ENCODE results near the gene MMS22L. TPM values are rescaled to one million over a fixed set of nuclear protein-coding genes. Genes with fewer than 3 reads are reported as not detected.

MMS22L gene
- polyA plus RNA-seq, 1 donor from 2014 or later, result 8.3 TPM

GRCh38 chr6:97097068-97098047, 185.7 kb downstream of the MMS22L start:
- Histone ChIP-seq H3K4me2 (ENCODE audit: low read length) (peak overlapping the region; percentile 25), H3K9me2 (ENCODE audit: insufficient read depth, low read length) (no peaks in the 10 kb centered on the region), H3K9ac (ENCODE audit: low read length) (no peak overlapping the region), H3K36me3 (ENCODE audit: insufficient read depth, low read length) (no peaks in the 10 kb centered on the region), H4K20me1 (ENCODE audit: insufficient read depth) (no peaks in the 10 kb centered on the region), H3F3A (ENCODE audit: insufficient read depth, low read length, poor library complexity, severe bottlenecking) (no peaks in the 10 kb centered on the region), H3K4me3 (ENCODE audit: low read length) (peak overlapping the region; percentile 47), H3K27me3 (ENCODE audit: insufficient read depth, low read depth, low read length) (peaks cover 4% of the 10 kb centered on the region), H3K9me3 (ENCODE audit: low read length) (no peaks in the 10 kb centered on the region), H3K27ac (ENCODE audit: low read length) (no peak overlapping the region), H2AFZ (ENCODE audit: low read depth, low read length) (no peak overlapping the region), H3K79me2 (replicated peaks; ENCODE audit: insufficient read depth, low read length) (no peaks in the 10 kb centered on the region)
- no peak for TF ChIP-seq TAF1 (IDR thresholded peaks at IDR 0.05; ENCODE audit: low read depth)
- TF ChIP-seq REST (IDR thresholded peaks at IDR 0.05; ENCODE audit: borderline replicate concordance), result no peak
- no peak for TF ChIP-seq CTCF (IDR thresholded peaks at IDR 0.05; ENCODE audit: poor library complexity, severe bottlenecking)
- TF ChIP-seq POLR2AphosphoS5 (IDR thresholded peaks at IDR 0.05), result peak; percentile 48
- TF ChIP-seq EP300 (conservative IDR thresholded peaks at IDR 0.05; ENCODE audit: poor library complexity, severe bottlenecking), result peak; percentile 51

GRCh38 chr6:97095311-97095850, 187.6 kb downstream of the MMS22L start:
- no peaks in the 10 kb centered on the region for H3K9me3 ChIP-seq (ENCODE audit: low read length)
- H4K20me1 ChIP-seq (ENCODE audit: insufficient read depth), result no peaks in the 10 kb centered on the region
- H3K4me2 ChIP-seq (ENCODE audit: low read length), result no peak overlapping the region
- no peaks in the 10 kb centered on the region for H3K79me2 ChIP-seq (replicated peaks; ENCODE audit: insufficient read depth, low read length)
- no peaks in the 10 kb centered on the region for H3K36me3 ChIP-seq (ENCODE audit: insufficient read depth, low read length)
- H3K9me2 ChIP-seq (ENCODE audit: insufficient read depth, low read length), result no peaks in the 10 kb centered on the region
- no peak overlapping the region for H3K27ac ChIP-seq (ENCODE audit: low read length)
- no peak overlapping the region for H3K9ac ChIP-seq (ENCODE audit: low read length)
- H3K4me3 ChIP-seq (ENCODE audit: low read length), result no peak overlapping the region
- H3K27me3 ChIP-seq (ENCODE audit: insufficient read depth, low read depth, low read length), result peaks cover 4% of the 10 kb centered on the region
- no peak overlapping the region for H2AFZ ChIP-seq (ENCODE audit: low read depth, low read length)
- no peak for TF ChIP-seq EP300 (conservative IDR thresholded peaks at IDR 0.05; ENCODE audit: poor library complexity, severe bottlenecking)
- TF ChIP-seq SMC3 (conservative IDR thresholded peaks at IDR 0.05; ENCODE audit: poor library complexity), result no peak
- TF ChIP-seq RAD21 (conservative IDR thresholded peaks at IDR 0.05), result no peak
- TF ChIP-seq TAF1 (IDR thresholded peaks at IDR 0.05; ENCODE audit: low read depth), result no peak
- TF ChIP-seq REST (IDR thresholded peaks at IDR 0.05; ENCODE audit: borderline replicate concordance), result no peak
- TF ChIP-seq POLR2AphosphoS5 (IDR thresholded peaks at IDR 0.05), result no peak
- TF ChIP-seq MXI1 (conservative IDR thresholded peaks at IDR 0.05; ENCODE audit: poor library complexity, severe bottlenecking), result no peak
- H3F3A ChIP-seq (ENCODE audit: insufficient read depth, low read length, poor library complexity, severe bottlenecking), result no peaks in the 10 kb centered on the region

Measured in neural cell (in vitro differentiated cells).